Astrocyte (in vitro differentiated cells and primary cell): Measurements from ENCODE around the gene MT1G.

Source experiments
- EZH2 ChIP-seq: IDR thresholded peaks from 2 replicates; pipeline ENCODE4 v1.6.1; 2012; ENCODE audit warnings: mild to moderate bottlenecking, low read length, inconsistent platforms; ENCODE audit not compliant: insufficient read depth
- TF ChIP-seq, protein P1 (sequence below): IDR thresholded peaks from 2 replicates; pipeline ENCODE4 v1.5.1; 2011; ENCODE audit warnings: low read depth, mild to moderate bottlenecking, inconsistent platforms, low read length, moderate library complexity; ENCODE audit not compliant: insufficient read depth

DNA sequence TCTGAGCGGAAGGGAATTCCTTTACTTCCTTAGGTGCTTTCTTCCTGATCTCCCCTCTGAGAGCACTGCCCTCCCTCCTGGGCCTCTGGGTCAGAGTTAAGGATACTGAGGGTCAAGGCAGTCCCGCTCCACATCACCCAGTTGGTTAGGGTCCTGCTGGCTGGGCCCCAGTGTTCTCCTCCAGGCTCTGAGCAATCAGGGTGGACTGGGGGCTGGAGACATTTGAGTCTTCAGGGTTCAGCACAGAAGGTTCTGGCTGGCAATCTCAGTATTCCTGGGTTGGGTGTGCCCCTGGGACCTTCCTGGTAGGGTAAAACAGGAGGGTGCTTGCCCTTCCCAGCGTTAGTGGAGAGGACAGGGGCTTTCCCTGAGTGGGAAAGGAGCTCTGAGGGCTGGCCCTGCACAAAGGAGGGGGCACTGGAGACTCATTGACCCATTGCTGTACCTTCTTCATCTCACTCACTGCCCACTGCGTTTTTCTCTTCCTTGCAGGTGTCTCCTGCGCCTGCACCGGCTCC is 35.0 kb downstream of the MT1G start:
- TF ChIP-seq EZH2, result peak; percentile 70
- TF ChIP-seq, protein P1, sequence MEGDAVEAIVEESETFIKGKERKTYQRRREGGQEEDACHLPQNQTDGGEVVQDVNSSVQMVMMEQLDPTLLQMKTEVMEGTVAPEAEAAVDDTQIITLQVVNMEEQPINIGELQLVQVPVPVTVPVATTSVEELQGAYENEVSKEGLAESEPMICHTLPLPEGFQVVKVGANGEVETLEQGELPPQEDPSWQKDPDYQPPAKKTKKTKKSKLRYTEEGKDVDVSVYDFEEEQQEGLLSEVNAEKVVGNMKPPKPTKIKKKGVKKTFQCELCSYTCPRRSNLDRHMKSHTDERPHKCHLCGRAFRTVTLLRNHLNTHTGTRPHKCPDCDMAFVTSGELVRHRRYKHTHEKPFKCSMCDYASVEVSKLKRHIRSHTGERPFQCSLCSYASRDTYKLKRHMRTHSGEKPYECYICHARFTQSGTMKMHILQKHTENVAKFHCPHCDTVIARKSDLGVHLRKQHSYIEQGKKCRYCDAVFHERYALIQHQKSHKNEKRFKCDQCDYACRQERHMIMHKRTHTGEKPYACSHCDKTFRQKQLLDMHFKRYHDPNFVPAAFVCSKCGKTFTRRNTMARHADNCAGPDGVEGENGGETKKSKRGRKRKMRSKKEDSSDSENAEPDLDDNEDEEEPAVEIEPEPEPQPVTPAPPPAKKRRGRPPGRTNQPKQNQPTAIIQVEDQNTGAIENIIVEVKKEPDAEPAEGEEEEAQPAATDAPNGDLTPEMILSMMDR, result no peak
